HG02798 (cell line): ENCODE data around the gene BCL2L11.

ENCODE experiments used
- ATAC-seq: cut with Tn5 transposase; IDR thresholded peaks from one replicate; pipeline ENCODE4 v1.9.1; 2021; ENCODE audit warnings: mild to moderate bottlenecking; ENCODE audit not compliant: unreplicated experiment, poor library complexity

The BCL2L11 gene

DNA sequence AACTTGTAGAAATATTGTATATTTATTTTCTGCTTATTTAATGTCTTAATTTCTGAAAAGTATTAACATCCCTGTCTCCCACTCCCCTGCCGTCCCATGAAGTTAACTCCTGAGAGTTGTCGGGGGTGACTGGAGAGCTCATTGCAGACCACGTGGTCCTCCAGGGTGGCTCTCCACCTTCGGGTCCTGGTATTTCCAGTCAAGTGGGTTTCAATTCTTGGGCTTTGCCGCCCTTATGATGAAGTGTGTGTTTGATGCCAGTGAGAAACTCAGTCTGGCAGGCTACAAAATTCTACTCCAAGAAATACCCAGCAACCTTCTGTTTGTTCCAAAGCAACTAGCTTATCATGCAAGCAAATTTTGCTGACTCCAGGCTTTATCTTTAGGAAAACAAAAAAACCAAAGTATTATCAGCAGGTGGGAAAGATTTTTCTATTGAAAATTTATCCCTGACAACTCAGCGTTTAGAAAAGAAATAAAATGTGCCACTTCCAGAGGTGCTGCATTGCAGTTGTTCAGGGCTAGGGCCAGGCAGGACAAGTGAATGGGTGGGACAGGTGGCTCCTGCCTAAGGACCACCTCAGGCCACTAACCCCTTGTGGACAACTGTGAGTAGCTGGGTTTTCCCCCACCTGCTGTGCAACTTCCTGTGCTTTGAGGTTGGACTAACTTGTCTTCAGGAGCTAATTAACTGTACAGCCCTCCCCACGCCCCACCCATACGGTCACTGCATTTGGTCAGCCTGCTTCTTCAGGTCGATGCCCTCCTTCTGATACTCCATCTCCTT, 46.6 kb downstream of the BCL2L11 start:
- no peak for ATAC-seq

- ATAC-seq = no peak
Observed at GRCh38 chr2:111167863-111168162, 47.1 kb downstream of the BCL2L11 start.

DNA sequence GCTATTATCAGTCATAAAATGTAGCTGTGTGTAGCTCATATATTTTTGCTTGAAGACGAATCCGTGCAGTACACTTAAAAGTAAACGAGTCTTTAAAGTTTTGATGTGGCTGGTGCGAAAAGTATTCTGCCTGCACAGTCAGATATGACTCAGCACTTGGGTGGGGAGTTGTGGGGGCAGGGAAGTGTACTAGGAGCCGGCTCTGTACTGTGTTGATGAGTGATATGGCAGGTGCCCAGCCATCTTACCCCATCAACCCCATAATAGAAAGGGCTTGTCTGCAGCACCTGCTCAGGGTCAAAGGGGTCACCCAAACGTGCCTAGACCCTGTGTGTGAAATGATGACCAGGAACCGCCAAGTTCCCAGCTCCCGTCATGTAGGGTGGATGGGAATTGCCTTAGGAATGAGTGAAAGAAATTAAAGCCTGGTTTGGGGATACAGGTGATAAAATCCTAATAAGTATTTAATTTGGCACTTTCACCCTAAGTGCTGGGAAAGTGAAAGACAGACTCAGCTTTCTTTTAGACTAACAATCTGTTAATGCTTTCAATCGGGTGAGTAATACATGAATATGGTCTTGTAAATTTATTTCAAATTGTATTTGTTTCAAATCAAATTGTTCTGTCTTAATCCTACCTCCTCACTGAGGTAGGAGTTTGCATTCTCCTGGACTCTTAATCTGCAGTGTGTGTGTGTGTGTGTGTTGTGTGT, 48.0 kb downstream of the BCL2L11 start:
- ATAC-seq = peak; percentile 80

DNA sequence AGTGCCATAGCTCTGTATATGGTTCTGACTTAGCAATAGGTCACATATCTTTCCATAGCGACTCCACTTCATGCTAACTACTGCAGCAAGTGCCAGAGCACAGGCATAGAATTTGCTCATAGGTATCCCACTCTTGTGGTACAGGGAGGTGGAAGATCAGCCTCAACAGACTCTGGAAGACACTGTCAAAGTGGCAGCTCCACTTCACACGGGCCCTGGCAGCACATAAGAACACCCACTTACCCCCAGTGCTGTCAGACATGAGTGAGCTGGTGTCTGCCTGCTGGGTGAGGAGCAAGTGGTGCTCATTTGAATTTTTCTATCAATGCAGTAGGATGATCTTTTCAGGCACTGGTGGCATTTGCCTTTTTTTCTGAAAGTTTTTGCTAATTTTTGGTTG, 48.6 kb downstream of the BCL2L11 start:
- ATAC-seq = no peak

DNA sequence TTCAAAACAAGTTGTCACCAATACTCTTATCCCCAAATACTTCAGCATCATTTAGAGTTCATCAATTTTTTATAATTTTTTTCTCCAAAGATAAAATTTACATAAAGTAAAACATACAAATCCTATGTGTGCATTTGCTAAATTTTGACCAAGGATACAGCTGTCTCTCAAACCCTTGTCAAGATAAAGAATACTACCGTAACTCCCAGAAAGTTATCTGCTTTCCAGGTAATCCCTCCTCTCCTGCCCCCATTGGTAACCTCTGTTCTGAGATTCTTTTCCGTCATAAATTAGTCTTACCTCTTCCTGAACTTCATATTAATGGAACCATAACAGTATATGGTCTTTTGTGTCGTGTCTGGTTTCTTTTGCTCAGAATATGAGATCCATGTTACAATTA, 49.2 kb downstream of the BCL2L11 start:
- ATAC-seq = no peak

DNA sequence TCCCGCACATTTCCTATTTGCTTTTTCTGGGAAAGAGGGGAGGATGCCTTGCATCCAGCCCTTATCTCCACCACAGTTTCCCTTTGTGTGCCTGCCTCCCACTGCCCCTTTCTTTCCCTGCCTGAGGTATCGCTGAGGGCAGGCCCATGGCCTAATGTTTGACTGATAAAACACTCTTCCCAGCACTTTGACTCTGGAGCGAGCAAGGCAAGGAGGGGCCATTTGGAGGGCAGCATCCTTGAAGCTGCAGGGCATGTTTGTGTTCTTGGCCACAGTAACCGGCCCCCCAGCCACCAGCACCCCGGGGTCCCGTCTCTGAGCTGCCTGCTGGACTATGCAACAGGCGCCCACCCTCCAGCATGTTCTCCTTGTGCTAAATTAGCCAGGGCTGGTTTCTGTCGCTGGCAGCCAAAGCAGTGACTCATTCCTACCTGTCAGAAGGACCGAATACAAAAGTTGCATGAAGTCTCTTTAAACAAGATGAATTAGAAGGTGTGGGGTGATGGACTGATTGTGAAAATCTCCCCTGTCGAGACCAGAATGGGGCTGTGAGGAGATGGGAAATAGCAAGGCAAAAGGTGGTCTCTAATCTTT, 50.7 kb downstream of the BCL2L11 start:
- ATAC-seq = no peak

DNA sequence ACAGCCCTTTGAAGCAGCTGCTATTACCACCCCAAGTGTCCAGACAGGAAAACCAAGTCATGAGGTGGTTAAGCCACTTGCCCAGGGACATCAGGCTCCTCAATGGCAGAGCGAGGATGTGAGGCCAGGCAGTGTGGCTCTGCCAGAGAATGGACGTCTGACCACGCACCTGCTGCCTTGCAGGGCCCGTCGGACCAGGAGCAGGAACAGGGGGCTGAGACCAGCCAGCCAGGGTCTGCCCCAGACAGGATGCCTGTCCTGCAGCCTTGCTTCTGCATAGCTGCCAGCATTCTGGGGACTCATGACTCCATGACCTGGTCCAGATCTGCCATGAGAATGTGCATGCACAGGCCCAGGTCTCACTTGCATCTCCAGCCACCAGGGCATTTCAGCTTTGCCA, 52.0 kb downstream of the BCL2L11 start:
- ATAC-seq = no peak

DNA sequence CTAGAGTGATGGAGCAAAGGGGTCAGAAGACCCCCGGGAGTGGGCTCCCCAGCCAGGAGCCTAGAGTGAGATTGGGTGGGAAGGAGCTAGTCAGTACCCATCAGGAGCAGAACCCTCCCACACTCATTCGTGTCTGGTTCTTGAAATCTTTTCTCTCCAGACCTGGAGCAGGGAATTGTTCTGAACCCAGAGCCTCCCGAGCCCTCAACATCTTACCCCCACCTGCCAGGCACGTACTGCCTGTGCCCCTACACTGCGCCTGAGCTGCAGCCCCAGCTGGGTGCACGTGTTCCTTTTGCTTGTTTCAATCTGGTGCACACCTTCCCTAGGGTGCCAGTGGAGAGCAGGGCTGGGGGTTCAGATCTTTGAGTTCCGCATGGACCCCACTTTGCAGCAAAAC, 52.6 kb downstream of the BCL2L11 start:
- no peak for ATAC-seq

GRCh38 chr2:111173856-111174255, 53.1 kb downstream of the BCL2L11 start:
- no peak for ATAC-seq

GRCh38 chr2:111175615-111176014, 54.9 kb downstream of the BCL2L11 start:
- no peak for ATAC-seq

- no peak for ATAC-seq
Observed at GRCh38 chr2:111176388-111176787, 55.7 kb downstream of the BCL2L11 start.

GRCh38 chr2:111176867-111177266, 56.2 kb downstream of the BCL2L11 start:
- no peak for ATAC-seq

DNA sequence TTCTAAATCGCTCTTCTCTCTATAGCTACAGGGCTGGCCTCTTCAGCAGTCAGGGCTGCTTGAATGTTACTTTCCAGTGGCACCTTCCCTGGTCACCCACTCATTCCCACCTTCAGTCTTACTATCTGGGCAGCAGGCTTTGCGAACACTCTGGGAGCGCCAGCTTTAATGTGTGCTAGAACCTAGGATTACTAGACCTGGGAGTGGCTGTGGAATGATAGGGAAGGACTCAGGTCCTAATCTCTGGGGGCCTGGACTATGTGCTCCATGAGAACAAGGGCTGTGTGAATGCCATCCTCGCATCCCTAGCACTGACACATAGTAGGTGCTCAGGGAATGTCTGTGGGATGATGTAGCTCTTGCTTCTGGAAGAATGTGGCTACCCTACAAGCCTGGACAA, 57.6 kb downstream of the BCL2L11 start:
- ATAC-seq = no peak

DNA sequence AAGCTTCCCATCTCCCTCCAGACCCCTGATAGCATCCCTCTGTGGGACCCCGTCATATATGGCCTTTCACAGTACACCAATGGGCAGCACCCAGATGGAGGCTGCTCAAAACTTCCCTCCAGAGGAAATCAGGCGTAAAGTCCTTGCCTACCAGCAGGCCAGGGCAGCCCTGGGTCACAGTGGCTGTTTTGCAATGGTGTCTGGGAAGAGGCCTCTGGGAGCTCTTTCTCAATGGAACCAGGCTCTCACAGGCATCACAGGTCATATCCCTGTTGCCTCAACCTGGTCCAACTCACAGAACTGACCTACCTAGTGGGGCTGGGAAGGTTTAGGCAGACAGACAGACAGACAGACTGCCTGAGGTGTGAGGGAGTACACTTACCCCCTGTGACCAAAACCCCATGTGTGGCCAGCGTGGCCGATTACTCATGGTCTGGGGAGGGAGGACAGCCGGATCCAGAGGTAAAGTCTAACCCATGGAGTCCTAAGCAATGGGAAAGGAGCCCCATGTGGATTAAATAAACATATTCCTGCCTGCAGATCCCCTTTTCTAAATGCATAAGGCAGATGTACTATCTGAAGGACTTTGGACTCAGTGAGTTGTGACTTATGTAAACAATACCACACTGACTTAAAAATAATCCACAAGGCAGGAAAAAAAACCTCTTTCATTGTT, 58.2 kb downstream of the BCL2L11 start:
- no peak for ATAC-seq

GRCh38 chr2:111182121-111182520, 61.4 kb downstream of the BCL2L11 start:
- ATAC-seq = no peak

GRCh38 chr2:111182740-111183139, 62.0 kb downstream of the BCL2L11 start:
- no peak for ATAC-seq

- no peak for ATAC-seq
Observed at GRCh38 chr2:111184725-111185310, 64.1 kb downstream of the BCL2L11 start.

DNA sequence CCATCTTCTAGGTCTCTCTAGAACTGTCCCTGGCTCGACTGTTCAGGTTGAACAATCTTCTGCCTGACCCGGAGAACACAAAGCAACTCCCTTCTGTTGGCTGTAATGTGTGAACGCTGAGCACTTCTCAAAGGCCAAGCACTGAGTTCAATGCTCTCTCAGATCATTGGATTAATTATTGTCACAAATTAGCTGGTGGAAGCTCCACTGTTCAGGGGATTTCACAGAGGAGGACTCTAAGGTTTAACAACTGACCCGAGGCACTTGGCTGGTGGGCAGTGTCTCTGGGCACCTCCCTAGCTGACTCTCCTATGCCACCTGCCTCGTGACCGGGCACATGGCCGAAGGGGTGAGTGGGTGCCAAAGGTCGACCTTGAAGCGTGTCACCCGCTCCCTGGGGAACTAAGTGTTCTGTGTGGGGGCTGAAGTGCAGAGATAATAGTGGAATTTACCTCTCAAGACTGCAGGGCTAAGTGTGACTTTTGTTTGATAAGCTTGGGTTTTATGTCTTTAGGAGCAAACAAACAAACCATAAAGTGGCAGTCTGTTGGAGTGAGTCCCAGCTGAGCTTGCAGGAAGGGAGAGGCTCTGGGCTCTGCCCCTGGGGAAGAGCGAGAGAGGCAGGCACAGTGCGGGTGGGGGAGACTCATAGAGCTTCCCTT, 64.8 kb downstream of the BCL2L11 start:
- ATAC-seq = no peak

- ATAC-seq = no peak
Observed at GRCh38 chr2:111186121-111186715, 65.5 kb downstream of the BCL2L11 start.

DNA sequence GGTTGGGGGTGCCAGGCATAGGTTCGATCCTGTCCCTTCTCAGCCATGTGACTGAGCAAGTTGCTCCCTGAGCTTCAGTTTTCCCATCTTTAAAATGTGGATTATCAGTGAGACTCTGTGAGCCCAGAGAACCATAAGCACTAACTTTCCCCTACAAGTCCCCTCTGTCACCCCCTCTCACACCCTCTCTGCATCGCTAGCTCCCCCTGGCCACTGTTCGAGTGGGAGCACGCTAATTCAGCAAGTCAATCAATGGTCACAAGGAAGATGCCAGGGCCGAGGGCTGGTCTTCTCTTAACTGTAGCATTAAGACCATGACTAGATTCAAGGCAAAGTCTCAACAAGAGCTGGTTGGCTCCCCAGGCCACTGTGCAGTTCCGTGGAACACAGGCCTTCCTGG, 66.2 kb downstream of the BCL2L11 start:
- no peak for ATAC-seq
